Raji (cell line): ENCODE results near the gene OTC.

Source experiments
- POLR2A ChIP-seq: IDR thresholded peaks from 2 replicates; pipeline ENCODE4 v1.6.1; 2011; ENCODE audit warnings: low read depth, low read length, control low read depth; ENCODE audit not compliant: insufficient read depth

The OTC gene

DNA sequence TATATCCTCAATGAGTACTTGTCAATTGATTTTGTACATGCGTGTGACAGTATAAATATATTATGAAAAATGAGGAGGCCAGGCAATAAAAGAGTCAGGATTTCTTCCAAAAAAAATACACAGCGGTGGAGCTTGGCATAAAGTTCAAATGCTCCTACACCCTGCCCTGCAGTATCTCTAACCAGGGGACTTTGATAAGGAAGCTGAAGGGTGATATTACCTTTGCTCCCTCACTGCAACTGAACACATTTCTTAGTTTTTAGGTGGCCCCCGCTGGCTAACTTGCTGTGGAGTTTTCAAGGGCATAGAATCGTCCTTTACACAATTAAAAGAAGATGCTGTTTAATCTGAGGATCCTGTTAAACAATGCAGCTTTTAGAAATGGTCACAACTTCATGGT is at the start of gene OTC:
OTC (plus strand) TSS at position 243 of the 400 bp plus-strand sequence; CDS start at position 336, 93 bp downstream.
- no peak for TF ChIP-seq POLR2A

DNA sequence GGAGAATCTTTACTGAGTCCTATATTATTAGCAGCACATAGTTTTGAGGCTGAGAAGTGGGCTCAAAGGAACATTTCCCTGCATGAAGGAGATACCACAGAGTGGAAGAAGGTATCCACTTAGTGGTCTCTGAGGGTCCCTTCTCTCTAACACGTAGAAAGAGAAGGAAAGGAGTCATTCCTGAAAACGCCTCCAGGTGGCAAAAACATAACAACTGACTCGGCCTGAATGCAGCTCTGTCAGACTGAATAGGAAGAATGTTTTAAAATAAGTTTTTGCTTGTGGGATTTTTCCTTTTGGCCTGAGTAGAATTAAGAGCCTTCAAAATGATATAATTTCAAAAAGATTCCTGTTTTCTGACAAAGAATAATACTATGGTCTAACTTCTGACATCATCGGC is 48.4 kb upstream of the OTC start:
- TF ChIP-seq POLR2A = no peak

DNA sequence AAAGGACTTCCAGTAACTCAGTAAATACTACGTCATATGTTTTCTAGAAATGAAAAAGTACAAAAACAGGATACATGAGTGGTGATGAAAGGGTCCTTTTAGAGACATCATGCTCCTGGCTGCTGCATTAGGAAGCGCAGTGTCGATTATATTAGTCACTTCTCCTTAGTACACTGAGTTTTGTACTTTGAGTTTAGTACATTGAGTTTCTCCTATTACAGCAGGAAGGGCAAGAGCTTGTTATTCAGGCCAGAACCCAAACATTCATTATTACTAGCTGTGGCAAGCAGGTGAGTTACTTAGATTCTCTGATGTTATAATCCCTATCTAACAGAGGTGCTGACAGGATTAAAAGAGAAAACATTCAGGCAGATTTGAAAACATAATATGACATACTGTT is 46.4 kb upstream of the OTC start:
- no peak for TF ChIP-seq POLR2A

DNA sequence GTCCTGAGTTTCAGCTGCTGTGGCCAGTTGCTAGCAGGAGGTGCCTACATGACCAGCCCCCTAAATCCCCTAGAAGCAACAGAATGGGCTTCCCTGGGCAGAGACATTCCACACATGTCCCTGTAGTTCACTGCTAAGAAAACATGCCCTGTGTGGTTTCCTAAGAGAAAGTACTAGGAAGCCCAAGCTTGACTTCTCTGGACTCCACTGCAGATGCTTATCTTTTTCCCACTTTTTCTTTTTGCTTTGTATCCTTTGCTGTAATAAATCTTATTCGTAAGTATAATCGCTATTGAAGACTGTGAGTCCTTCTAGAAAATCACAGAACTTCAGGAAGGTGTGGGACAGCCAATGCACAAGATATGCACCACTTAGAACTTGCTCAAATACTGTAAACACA is 40.7 kb upstream of the OTC start:
- TF ChIP-seq POLR2A = no peak

DNA sequence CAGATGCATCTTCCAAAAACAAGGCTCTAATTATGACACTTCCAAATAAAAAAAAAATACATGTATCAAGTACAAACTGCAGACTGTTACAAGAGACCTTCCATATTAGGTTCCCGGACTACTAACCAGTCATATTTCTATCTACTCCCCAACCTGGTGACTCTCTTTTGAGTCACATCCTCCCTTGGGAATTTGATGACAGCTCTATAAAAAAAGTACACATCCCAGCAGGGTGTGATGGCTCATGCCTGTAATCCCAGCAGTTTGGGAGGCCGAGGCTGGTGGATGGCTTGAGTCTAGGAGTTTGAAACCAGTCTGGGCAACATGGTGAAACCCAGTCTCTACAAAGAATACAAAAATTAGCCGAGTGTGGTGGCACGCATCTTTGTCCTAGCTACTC is 40.0 kb upstream of the OTC start:
- no peak for TF ChIP-seq POLR2A

DNA sequence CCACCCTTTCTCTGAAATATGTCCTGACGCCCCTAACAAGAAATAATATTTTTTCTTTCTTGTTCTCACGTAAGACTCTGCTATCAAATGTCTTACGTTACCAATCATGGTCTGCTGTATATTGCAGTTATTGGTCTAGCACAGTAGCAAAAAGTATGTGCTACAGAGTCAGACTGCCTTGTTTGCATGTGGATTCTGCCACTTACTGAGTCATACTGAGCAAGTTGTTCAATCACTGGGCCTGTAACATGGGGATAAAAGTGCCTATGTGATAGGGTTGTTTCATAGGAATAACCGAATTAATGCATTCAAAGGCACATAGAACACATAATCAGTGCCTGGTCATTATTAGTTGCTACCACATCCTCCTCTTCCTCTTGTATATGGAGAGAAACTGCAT is 39.2 kb upstream of the OTC start:
- no peak for TF ChIP-seq POLR2A

GRCh38 chrX:38315186-38315585 is 37.2 kb upstream of the OTC start:
- no peak for TF ChIP-seq POLR2A

- TF ChIP-seq POLR2A = no peak
These were observed 34.2 kb upstream of the OTC start for GRCh38 chrX:38318196-38318595.

GRCh38 chrX:38318606-38319005 is 33.8 kb upstream of the OTC start:
- no peak for TF ChIP-seq POLR2A

DNA sequence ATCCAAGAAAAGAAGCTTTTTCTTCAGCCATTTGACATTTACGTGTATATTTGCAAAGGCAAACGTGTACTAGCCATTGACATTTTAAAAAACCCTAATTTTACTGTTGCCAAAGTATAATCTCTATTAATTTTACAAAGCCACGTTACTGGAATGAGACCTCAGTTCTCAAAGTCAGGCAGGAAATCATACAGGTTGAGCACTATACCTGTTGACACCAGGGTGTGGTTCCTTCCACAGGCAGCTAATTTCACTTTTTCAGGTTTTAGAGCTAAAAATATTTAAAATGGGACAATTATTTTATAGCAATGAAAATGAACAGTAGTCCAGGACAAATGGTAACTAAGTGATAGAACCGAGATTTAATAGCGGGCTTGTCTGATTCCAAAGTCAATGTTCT is 31.6 kb upstream of the OTC start:
- TF ChIP-seq POLR2A = no peak

DNA sequence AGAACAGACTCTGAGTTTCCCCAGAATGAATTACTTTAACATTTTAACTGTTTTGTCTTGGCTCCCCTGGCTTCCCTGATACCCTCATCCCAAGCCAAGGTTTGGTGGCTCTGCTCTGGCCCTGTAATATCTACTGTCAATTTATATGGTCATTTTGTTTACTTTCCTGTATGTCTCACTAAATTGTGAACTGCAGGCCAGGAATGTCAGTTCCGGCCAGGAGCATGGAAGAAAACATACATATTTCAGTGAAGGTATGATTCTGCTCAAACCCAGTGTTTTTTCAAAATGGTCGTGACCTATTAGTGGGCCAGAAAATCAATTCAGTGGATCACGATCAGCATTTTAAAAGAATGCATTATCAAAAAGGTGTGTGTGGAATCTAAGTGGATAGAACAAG is 26.3 kb upstream of the OTC start:
- no peak for TF ChIP-seq POLR2A

GRCh38 chrX:38327007-38327774 is 25.2 kb upstream of the OTC start, which contains the start of gene RPGR:
Gene RPGR (minus strand): TSS chrX:38327509. CDS start chrX:38327367, 142 bp downstream.
- peak; percentile 48 for TF ChIP-seq POLR2A

DNA sequence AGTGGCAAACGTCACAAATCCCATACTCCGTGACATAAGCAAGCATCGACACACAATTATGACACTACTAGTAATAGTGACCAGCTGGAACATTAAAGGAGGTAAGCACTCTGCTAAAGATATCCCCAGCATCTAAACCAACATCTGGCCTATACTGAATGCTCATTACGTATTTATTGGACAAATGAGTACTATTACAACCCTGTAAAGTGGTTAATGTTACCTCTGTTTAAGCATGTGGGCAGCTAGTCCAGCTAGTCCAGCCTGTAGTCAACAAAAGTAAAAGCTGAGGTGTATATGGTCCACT is 24.7 kb upstream of the OTC start:
- TF ChIP-seq POLR2A = no peak

DNA sequence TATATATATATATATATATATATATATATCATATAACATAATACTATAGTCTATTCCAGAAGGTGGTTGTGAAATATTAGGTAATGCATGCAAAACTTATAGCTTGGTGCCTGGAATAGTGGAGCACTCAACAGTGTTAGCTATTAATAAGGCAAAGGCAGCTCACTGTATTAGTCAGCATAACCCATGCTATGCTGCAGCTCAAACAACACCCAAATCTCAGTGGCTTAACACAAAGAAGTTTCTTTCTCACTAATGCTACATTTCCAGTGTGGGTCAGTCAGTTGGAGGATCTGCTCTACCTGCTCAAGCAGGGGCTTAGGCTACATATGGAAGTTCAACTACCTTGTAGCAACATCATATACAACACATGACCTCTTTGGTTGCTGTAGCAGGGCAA is 19.9 kb upstream of the OTC start:
- TF ChIP-seq POLR2A = no peak

DNA sequence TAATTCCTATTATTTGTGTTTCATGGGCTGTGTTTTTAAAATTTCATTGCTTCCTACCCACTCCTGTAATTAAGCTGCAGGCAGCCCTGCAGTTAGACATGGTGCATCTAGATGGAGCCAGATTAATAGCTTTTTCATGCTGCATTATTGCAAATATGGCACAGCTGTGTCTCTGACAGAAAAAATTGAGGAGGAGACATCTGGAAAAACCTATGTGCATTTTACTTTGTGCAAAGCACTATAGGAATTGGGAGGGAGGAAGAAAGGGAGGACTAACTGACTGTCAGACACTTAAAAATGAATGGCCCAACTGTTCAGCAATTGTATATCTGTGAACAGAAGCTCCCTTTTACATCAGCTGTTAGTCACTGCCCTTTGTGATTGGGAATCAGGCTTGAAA is 17.0 kb upstream of the OTC start:
- TF ChIP-seq POLR2A = no peak

DNA sequence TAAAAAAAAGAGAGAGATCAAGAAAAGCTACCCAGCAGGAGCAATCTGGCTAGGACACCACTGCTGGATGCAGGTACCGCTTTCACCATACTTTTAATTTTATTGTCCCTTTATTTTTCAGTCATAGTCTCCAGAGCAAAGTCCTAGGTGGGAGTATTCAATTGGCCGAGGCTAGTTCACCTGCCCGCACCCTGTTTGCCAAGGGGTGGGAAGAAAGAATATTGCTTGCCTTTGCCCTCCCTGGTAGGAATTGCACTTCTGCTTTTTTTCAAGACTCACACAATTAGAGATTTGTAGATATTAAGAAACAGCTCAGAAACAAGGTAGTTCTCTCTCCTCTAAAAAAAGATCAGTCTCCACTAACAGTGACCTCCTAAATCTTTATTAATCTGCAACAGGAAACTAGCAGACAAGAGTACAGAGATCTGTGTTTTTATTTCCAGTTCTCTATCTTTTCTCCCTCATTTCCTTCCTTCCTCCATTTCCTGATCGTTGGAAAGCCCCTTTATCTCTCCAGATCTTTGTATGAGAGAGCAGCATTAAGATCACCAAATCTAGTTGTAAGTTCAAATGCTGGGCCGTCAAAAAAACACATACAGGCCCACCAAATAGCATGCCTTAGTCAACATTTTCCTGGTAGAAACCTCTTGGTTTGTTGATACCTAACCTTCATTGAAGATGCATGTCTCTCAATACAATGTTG is 15.7 kb upstream of the OTC start:
- no peak for TF ChIP-seq POLR2A

GRCh38 chrX:38341442-38341841 is 11.0 kb upstream of the OTC start:
- TF ChIP-seq POLR2A = no peak
